Fibroblast of skin of back (primary cell): ENCODE results near the gene CNGA3.
A peak's percentile ranks its signal among the peaks of the same experiment; 100 is the strongest.
"Not testable (repeated sequence)": the region's sequence is repeated elsewhere in the genome, so short reads cannot be mapped to it uniquely, and the experiment has no call there.

Experiments used
- DNase-seq: peaks from one replicate; pipeline ENCODE4 v3.0.0-alpha.2; 2013

CNGA3 gene

GRCh38 chr2:98404556-98405250, 58.4 kb downstream of the CNGA3 start:
- DNase-seq: no peak

GRCh38 chr2:98405301-98405700, 59.0 kb downstream of the CNGA3 start:
- DNase-seq: no peak

- no peak for DNase-seq
Measured at GRCh38 chr2:98408155-98408554, 61.9 kb downstream of the CNGA3 start.

- DNase-seq: peak; percentile 57
Measured at GRCh38 chr2:98412751-98413458, 66.6 kb downstream of the CNGA3 start.

GRCh38 chr2:98414246-98414645, 68.0 kb downstream of the CNGA3 start:
- not testable (repeated sequence) for DNase-seq

- DNase-seq: not testable (repeated sequence)
Measured at GRCh38 chr2:98415719-98416248, 69.5 kb downstream of the CNGA3 start.

- DNase-seq: no peak
Measured at GRCh38 chr2:98416383-98417159, 70.3 kb downstream of the CNGA3 start.

GRCh38 chr2:98419544-98419943, 73.3 kb downstream of the CNGA3 start:
- no peak for DNase-seq

- DNase-seq: no peak
Measured at GRCh38 chr2:98419977-98420725, 73.9 kb downstream of the CNGA3 start.

GRCh38 chr2:98422449-98422848, 76.2 kb downstream of the CNGA3 start:
- DNase-seq: no peak

GRCh38 chr2:98426771-98427170, 80.5 kb downstream of the CNGA3 start:
- no peak for DNase-seq

GRCh38 chr2:98432145-98432544, 85.9 kb downstream of the CNGA3 start:
- DNase-seq: no peak

- DNase-seq: no peak
Measured at GRCh38 chr2:98433363-98433964, 87.2 kb downstream of the CNGA3 start.

GRCh38 chr2:98434492-98434891, 88.2 kb downstream of the CNGA3 start:
- DNase-seq: no peak

- DNase-seq: not testable (repeated sequence)
Measured at GRCh38 chr2:98435670-98436069, 89.4 kb downstream of the CNGA3 start.

- DNase-seq: no peak
Measured at GRCh38 chr2:98436734-98437133, 90.5 kb downstream of the CNGA3 start.

GRCh38 chr2:98438190-98439133, 92.2 kb downstream of the CNGA3 start:
- DNase-seq: no peak

- no peak for DNase-seq
Measured at GRCh38 chr2:98441706-98442450, 95.6 kb downstream of the CNGA3 start.

GRCh38 chr2:98442488-98442887, 96.2 kb downstream of the CNGA3 start:
- no peak for DNase-seq
